Inferior parietal cortex (tissue), 1 donor: Measurements from ENCODE around the gene NTSR1.
"Not testable (repeated sequence)": the region's sequence is repeated elsewhere in the genome, so short reads cannot be mapped to it uniquely, and the experiment has no call there.

Experiments
- DNase-seq: peaks from one replicate; pipeline ENCODE4 v3.0.0-alpha.2; 2016; ENCODE audit errors: extremely low spot score

NTSR1 gene

GRCh38 chr20:62674370-62674769, 34.3 kb upstream of the NTSR1 start:
- no peak for DNase-seq

DNA sequence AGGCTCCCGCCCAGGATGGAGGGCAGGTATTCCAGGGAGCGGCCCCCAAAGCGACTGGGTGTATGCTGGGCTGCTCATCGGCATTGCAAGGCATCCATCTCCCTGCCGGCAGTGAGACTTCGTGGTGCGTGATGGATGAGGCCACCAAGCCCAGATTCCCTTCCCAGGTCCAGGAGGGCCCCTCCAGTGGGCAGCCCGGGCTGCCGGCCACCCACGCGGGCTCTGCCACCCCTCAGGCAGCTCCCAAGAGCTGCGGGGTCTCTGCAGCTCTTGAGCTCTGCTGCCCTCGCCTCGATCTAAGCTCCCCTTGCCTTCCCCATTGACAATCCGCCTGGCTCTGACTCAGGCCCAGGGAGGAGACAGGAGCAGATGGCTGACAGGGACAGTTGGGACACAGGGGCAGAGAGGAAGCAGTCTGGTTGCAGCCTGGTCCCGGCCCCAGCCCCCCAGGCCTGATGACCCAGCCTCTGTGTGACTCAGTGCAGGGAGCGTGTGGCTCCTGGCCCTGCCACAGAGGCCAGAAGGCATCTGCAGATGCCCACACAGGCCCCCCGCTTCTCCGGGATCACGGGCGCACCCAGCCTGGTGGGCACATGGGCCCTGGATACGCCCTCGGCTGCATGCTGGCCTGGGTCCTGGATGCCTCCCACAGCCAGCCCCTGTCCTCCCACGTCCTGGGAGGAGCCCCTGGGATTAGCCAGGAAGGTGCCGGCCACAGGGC, 33.3 kb upstream of the NTSR1 start:
- no peak for DNase-seq

DNA sequence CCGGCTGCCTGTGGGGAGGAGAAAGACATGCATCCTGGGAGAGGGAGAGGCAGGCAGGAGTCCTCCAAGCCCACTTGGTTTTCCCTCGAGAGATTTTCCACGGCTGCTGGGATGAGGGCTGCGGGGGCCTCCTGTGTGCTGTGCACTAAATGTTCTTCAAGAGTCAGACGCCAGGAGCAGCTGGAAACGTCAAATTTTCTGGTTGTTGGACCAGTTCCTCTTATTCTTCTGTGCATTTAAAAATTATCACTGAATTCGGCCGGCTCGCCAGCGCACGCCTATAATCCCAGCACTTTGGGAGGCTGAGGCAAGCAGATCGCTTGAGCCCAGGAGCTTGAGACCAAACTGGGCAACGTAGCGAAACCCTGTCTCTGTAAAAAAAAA, 32.8 kb upstream of the NTSR1 start:
- DNase-seq: no peak

DNA sequence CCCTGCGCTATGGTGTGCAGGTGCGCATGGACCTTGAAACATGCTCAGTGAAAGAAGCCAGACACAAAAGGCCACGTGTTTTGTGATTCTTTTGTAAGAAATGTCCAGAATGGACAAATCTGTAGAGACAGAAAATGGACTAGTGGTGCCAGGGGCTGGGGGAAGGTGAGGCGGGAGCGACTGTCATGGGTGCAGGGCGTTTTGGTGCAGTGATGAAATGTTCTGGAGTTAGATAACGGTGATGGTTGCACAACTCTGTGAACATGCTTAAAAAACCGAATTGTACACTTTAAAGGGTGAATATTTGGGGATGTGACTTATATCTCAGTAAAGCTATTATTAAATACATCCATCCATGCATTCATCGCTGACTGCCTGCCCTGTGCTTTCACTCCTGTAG, 31.7 kb upstream of the NTSR1 start:
- DNase-seq: no peak

- DNase-seq: no peak
Observed at GRCh38 chr20:62677678-62678077, 31.0 kb upstream of the NTSR1 start.

GRCh38 chr20:62678553-62678952, 30.1 kb upstream of the NTSR1 start:
- DNase-seq: no peak

DNA sequence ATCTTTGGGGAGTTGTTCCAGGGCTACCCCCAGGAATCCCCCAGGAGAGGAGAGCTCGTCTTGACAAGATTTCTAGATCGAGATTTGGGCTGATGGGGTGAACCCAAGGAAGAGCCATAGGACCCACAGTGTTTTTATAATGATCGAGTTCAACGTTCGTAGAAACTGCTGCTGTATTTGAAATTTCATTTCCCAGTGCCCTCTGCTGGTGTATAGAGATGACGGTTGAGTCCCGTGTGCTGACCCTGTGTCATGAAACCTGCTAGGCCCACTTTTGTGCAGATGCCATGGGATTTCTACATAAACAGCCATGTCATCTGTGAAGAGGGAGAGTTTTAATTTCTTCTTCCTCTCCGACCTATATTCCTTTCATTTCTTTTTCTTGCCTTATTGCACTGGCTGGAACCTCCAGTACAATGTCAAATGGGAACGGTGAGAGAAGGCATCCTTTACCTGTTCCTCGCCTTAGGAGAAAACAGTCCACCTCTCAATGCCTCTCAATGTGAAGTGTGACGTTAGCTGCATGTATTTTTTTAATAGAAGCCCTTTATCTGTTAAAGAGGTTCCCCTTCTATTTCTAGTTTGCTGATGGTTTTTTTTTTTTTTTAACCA, 28.6 kb upstream of the NTSR1 start:
- no peak for DNase-seq

DNA sequence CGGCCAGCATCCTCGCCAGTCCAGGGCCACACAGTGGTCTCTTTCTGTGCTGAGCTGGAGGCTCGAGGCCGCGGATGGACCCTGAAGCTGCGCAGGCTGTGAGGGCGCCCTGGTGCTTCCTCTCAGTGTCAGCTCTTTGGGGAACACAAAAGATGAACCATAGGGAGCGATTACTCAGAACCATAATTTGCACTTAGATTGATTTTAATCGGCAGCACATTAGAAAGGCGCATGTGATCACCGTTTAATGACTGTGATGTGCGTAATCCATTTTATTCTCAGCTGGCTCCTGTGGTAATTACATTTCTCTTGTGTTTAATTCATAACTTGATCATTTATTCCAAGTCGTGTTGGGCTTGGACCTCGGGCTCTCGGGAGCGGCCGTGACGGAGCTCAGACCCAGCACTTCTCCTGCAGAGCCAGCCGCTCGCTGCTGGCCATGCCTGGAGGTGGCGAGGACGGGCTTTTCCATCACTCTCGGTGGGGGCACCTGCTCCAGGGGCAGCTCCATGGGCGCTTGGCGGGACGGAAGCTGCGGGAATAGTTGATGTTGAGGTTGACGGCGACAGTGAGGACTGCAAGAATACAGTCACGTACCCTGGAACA, 25.6 kb upstream of the NTSR1 start:
- DNase-seq: no peak

GRCh38 chr20:62683660-62684322, 24.8 kb upstream of the NTSR1 start:
- DNase-seq: not testable (repeated sequence)

DNA sequence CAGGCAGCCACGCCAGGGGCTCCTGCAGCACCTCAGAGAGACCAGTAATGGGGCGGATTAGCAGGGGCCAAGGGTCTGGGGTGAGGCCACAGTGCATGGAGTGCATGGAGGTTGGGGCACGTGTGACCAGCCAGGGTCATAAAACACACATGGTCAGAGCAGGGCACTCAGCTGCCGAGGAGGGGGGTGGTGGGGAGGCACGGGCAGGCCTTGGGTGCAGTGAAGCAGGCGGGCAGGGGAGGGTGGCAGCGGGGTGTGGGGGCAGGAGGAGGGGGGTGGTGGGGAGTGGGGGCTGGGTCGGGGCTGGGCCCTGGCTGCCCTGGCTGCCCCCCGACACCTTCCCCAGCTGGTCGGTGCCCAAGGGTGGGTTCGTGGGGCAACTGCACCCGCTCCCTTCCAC, 23.7 kb upstream of the NTSR1 start:
- DNase-seq: no peak

- peak; percentile 39 for DNase-seq
Observed at GRCh38 chr20:62685781-62686555, 22.7 kb upstream of the NTSR1 start.

DNA sequence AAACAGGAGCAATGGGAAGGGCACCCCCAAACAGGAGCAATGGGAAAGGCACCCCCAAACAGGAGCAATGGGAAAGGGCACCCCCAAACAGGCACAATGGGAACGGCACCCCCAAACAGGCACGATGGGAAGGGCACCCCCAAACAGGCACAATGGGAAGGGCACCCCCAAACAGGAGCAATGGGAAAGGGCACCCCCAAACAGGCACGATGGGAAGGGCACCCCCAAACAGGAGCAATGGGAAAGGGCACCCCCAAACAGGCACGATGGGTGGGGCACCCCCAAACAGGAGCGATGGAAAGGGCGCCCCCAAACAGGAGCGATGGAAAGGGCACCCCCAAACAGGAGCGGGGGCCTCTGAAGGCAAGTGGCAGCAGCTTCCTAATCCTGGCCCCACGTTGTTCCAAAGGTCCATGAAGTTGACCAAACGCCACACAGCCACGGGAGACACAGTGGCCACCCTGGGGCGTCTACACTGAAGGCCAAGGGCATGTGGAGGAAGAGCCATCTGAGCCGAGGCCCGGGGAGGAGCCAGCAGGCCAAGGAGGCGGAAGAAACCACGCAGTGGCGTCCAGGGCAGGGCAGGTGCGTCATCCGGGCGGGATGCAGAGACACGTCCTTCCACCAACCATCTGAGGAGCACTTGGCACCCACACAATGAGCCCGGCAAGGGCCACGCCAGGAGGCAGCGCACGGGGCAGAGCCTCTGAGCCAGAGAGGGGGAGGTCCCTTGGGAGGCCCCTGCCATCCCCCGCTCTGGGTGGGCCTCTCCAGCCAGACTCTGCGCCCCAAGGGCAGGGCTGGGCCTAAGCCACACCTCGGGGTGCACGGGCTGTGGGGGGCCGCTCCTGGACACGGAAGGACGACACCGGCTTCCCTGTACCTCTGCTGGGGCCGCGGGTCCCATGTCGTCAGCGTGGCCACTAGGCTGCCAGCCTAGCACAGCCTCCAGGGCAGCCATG, 21.5 kb upstream of the NTSR1 start:
- DNase-seq: no peak

- DNase-seq: no peak
Observed at GRCh38 chr20:62688083-62688482, 20.6 kb upstream of the NTSR1 start.

DNA sequence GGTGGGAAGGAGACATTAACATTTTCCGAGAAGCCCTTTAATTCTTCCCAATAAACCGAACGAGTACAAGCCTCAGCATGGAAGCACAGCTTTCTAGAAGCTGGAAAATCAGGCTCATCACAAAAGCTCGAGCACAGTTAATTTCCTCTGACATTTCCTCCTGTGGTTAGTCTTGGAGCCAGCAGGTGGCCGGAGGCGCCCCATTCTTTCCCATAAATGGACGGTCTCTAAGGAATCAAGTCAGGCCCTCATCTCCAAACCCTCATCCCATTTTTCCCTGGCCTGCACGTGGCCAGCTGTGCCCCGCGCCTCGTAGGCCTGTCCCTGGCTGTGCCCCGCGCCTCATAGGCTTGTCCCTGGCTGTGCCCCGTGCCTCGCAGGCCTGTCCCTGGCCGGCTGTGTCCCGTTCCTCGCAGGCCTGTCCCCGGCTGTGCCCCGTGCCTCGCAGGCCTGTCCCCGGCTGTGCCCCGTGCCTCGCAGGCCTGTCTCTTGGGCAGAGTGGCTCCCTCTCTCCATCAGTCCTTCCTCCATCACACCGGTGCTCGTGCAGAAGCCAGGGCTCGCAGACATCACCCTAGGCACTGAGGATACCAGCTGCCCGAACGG, 19.7 kb upstream of the NTSR1 start:
- no peak for DNase-seq

DNA sequence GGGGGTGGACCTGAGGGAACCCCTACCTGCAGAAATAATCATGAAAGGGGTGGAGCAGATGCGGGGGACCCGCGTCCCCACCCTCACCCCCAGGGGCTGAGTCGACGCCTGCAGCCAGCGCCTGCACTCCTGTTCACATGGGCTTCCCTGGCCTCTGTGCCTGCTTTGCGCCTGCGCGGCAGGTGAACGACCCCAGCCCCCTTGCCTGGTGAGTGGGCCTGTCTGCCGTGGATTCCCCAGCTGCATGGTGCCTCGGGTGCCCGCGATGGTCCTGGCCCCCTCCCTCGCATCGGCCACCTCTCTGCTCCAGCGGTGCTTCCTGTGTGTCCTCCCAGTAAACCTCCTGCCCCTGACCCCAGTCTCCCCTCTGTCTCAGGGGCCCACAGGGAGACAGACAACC, 18.8 kb upstream of the NTSR1 start:
- no peak for DNase-seq

- DNase-seq: no peak
Observed at GRCh38 chr20:62690261-62690820, 18.3 kb upstream of the NTSR1 start.

- no peak for DNase-seq
Observed at GRCh38 chr20:62691487-62691886, 17.1 kb upstream of the NTSR1 start.

- DNase-seq: no peak
Observed at GRCh38 chr20:62692176-62692575, 16.5 kb upstream of the NTSR1 start.

GRCh38 chr20:62692801-62693523, 15.7 kb upstream of the NTSR1 start:
- no peak for DNase-seq
